HepG2 (cell line): ENCODE measurements around the gene ABHD1. TPM values are rescaled to one million over a fixed set of nuclear protein-coding genes. Genes with fewer than 3 reads are reported as not detected.
A peak's percentile ranks its signal among the peaks of the same experiment; 100 is the strongest.

Experiments
- GABPB1 ChIP-seq: IDR thresholded peaks from 2 replicates; pipeline ENCODE4 v1.6.1; 2016; ENCODE audit warnings: mild to moderate bottlenecking, missing genetic modification reagents, moderate library complexity, missing compliant biosample characterization
- SOX13 ChIP-seq, 3 experiments: fragments of 450-650 bp in 1 of 3; sonication (generic) in 1 of 3; formaldehyde crosslinking in 1 of 3; IDR thresholded peaks in 2 of 3; conservative IDR thresholded peaks in 1 of 3; 2 replicates each; pipeline versions ENCODE4 v1.5.0 to v1.6.1; 2016 to 2020; ENCODE audit warnings: antibody characterized with exemption in 1 of 3, mild to moderate bottlenecking in 1 of 3, missing compliant biosample characterization in 1 of 3, missing genetic modification reagents in 1 of 3, moderate library complexity in 1 of 3
- SP4 ChIP-seq: sonication (generic); formaldehyde crosslinking; IDR thresholded peaks from 2 replicates; pipeline ENCODE4 v1.8.1; 2023; ENCODE audit warnings: mild to moderate bottlenecking, missing genetic modification reagents
- ZMYM3 ChIP-seq: sonication (generic); formaldehyde crosslinking; IDR thresholded peaks from 2 replicates; pipeline ENCODE4 v1.5.1; 2020; ENCODE audit warnings: mild to moderate bottlenecking, missing genetic modification reagents
- ZNF101 ChIP-seq: sonication (generic); formaldehyde crosslinking; IDR thresholded peaks from 2 replicates; pipeline ENCODE4 v1.4.0; 2020; ENCODE audit warnings: mild to moderate bottlenecking, low read depth, missing genetic modification reagents, borderline replicate concordance
- ZNF331 ChIP-seq: sonication (generic); formaldehyde crosslinking; IDR thresholded peaks from 2 replicates; pipeline ENCODE4 v1.4.0; 2020; ENCODE audit warnings: missing genetic modification reagents
- ZNF562 ChIP-seq: sonication (generic); formaldehyde crosslinking; IDR thresholded peaks from 2 replicates; pipeline ENCODE4 v1.8.0; 2022; ENCODE audit warnings: missing genetic modification reagents, borderline replicate concordance
- polyA plus RNA-seq, 8 experiments: library from polyadenylated mRNA; depleted of rRNA in 3 of 8; stranded (reverse) in 7 of 8; unstranded in 1 of 8; fragments of >200 nt; fragmentation: Illumina TruSeq in 4 of 8; extraction: Trizol in 4 of 8; gene quantifications; 2 replicates each; pipeline versions ENCODE4 v1.2.1 to v1.2.3, GENCODE V29; 2011 to 2016; ENCODE audit warnings: low read depth in 4 of 8, missing spikeins in 1 of 8, mixed read lengths in 1 of 8; ENCODE audit not compliant: insufficient read depth in 1 of 8
- total RNA-seq, 5 experiments: library from RNA; depleted of rRNA; stranded (reverse); fragments of >200 nt; fragmentation: Illumina TruSeq; extraction: Trizol; gene quantifications; 2 replicates each; pipeline ENCODE4 v1.2.3, GENCODE V29; 2016; ENCODE audit warnings: low read depth in 1 of 5
- TF ChIP-seq, protein P1 (sequence below): sonication (generic); formaldehyde crosslinking; IDR thresholded peaks from 2 replicates; pipeline ENCODE4 v1.5.1; 2020; ENCODE audit warnings: mild to moderate bottlenecking, moderate library complexity, missing genetic modification reagents
- TF ChIP-seq, protein P2 (sequence below): sonication (generic); formaldehyde crosslinking; IDR thresholded peaks from 2 replicates; pipeline ENCODE4 v1.5.1; 2020; ENCODE audit warnings: missing genetic modification reagents, mild to moderate bottlenecking, borderline replicate concordance
- TF ChIP-seq, protein P3 (sequence below), 2 experiments: sonication (generic) in 1 of 2; formaldehyde crosslinking in 1 of 2; IDR thresholded peaks; 2 replicates each; pipeline versions ENCODE4 v1.4.0 to v1.6.1; 2018 to 2020; ENCODE audit warnings: missing genetic modification reagents in 2 of 2, borderline replicate concordance in 1 of 2, low read depth in 1 of 2, mild to moderate bottlenecking in 1 of 2, missing biosample characterization in 1 of 2
- TF ChIP-seq, protein P4 (sequence below): sonication (generic); formaldehyde crosslinking; IDR thresholded peaks from 2 replicates; pipeline ENCODE4 v1.5.1; 2020; ENCODE audit warnings: mild to moderate bottlenecking, missing genetic modification reagents, borderline replicate concordance

Gene ABHD1
- total and polyA plus RNA-seq, 2 of the 13 experiments (the other 11 are each of a cell fraction or from before 2014, with no cell fraction given), result 0.04 to 0.81 TPM

DNA sequence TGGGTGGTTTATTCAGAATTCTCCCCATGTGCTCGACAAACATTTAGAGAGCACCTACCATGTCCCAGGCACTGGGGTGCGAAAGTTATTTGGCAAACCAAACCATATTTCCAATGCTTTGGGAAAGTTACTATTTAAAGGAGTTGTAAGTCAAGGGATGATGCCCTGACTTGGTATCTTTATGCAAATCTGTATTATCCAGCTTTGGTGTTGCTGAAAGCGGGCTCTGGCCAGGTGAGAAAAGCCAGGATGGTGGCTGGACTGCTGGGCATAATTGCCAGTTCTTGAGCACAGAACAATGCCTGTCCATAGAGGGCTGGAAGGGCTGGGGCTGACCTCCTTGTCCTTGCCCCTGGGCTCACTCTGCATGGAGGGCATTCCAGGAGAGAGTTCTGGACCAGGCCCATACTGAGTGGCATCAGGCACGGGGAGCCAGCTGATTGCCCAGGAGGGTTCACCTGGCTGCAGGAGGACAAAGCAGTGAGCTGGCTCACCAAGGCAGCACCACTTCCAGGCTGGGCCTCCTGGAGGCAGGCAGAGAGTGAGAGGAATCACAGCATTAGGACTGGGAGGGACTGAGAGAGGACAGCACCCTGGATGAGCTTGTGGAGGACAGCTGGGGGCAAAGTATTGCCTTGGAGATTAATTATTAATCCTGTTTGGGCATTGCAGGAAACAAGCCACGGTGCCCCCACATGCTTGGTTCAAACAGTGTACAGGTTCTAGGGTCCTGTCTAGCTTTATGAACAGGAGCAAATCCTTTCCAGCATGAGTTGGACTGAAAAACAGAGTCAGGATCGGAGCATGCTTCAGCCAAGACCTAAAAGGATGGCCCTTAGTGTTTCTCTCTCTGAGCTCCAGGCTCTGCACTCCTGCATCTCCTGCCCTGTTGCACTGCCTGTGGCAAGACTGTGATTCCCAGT lies 29.9 kb upstream of the ABHD1 start (continued):
- TF ChIP-seq, protein P1, sequence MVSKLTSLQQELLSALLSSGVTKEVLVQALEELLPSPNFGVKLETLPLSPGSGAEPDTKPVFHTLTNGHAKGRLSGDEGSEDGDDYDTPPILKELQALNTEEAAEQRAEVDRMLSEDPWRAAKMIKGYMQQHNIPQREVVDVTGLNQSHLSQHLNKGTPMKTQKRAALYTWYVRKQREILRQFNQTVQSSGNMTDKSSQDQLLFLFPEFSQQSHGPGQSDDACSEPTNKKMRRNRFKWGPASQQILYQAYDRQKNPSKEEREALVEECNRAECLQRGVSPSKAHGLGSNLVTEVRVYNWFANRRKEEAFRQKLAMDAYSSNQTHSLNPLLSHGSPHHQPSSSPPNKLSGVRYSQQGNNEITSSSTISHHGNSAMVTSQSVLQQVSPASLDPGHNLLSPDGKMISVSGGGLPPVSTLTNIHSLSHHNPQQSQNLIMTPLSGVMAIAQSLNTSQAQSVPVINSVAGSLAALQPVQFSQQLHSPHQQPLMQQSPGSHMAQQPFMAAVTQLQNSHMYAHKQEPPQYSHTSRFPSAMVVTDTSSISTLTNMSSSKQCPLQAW (CRISPR knock-in tag), result peak; percentile 100
- TF ChIP-seq SP4 (CRISPR knock-in tag) (peak; percentile 78), ZMYM3 (CRISPR knock-in tag) (peak; percentile 87), ZNF331 (CRISPR knock-in tag) (peak; percentile 93), SOX13 (IDR thresholded peaks at IDR 0.05) (0 out of 2 replicates have a peak, but pooled peaks have one; percentile 20), SOX13 (CRISPR knock-in tag; conservative IDR thresholded peaks at IDR 0.05 in 1 of 2, IDR thresholded peaks at IDR 0.05 in 1 of 2) (peak in 1 of 2 experiments; percentile 53; a peak in 2 of 4 replicates), ZNF101 (no peak), ZNF562 (CRISPR knock-in tag) (no peak), GABPB1 (CRISPR knock-in tag) (peak; percentile 40; the same call in 1 of the 2 replicates)
- TF ChIP-seq, protein P2, sequence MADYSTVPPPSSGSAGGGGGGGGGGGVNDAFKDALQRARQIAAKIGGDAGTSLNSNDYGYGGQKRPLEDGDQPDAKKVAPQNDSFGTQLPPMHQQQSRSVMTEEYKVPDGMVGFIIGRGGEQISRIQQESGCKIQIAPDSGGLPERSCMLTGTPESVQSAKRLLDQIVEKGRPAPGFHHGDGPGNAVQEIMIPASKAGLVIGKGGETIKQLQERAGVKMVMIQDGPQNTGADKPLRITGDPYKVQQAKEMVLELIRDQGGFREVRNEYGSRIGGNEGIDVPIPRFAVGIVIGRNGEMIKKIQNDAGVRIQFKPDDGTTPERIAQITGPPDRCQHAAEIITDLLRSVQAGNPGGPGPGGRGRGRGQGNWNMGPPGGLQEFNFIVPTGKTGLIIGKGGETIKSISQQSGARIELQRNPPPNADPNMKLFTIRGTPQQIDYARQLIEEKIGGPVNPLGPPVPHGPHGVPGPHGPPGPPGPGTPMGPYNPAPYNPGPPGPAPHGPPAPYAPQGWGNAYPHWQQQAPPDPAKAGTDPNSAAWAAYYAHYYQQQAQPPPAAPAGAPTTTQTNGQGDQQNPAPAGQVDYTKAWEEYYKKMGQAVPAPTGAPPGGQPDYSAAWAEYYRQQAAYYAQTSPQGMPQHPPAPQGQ (CRISPR knock-in tag), result peak; percentile 49; the same call in 1 of the 2 replicates
- TF ChIP-seq, protein P3, sequence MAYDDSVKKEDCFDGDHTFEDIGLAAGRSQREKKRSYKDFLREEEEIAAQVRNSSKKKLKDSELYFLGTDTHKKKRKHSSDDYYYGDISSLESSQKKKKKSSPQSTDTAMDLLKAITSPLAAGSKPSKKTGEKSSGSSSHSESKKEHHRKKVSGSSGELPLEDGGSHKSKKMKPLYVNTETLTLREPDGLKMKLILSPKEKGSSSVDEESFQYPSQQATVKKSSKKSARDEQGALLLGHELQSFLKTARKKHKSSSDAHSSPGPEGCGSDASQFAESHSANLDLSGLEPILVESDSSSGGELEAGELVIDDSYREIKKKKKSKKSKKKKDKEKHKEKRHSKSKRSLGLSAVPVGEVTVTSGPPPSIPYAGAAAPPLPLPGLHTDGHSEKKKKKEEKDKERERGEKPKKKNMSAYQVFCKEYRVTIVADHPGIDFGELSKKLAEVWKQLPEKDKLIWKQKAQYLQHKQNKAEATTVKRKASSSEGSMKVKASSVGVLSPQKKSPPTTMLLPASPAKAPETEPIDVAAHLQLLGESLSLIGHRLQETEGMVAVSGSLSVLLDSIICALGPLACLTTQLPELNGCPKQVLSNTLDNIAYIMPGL (CRISPR knock-in tag; IDR thresholded peaks at IDR 0.05; ENCODE audit: borderline replicate concordance in 1 of 2, low read depth in 1 of 2), result peak in 1 of 2 experiments; percentile 73; a peak in 3 of 4 replicates
- TF ChIP-seq, protein P4, sequence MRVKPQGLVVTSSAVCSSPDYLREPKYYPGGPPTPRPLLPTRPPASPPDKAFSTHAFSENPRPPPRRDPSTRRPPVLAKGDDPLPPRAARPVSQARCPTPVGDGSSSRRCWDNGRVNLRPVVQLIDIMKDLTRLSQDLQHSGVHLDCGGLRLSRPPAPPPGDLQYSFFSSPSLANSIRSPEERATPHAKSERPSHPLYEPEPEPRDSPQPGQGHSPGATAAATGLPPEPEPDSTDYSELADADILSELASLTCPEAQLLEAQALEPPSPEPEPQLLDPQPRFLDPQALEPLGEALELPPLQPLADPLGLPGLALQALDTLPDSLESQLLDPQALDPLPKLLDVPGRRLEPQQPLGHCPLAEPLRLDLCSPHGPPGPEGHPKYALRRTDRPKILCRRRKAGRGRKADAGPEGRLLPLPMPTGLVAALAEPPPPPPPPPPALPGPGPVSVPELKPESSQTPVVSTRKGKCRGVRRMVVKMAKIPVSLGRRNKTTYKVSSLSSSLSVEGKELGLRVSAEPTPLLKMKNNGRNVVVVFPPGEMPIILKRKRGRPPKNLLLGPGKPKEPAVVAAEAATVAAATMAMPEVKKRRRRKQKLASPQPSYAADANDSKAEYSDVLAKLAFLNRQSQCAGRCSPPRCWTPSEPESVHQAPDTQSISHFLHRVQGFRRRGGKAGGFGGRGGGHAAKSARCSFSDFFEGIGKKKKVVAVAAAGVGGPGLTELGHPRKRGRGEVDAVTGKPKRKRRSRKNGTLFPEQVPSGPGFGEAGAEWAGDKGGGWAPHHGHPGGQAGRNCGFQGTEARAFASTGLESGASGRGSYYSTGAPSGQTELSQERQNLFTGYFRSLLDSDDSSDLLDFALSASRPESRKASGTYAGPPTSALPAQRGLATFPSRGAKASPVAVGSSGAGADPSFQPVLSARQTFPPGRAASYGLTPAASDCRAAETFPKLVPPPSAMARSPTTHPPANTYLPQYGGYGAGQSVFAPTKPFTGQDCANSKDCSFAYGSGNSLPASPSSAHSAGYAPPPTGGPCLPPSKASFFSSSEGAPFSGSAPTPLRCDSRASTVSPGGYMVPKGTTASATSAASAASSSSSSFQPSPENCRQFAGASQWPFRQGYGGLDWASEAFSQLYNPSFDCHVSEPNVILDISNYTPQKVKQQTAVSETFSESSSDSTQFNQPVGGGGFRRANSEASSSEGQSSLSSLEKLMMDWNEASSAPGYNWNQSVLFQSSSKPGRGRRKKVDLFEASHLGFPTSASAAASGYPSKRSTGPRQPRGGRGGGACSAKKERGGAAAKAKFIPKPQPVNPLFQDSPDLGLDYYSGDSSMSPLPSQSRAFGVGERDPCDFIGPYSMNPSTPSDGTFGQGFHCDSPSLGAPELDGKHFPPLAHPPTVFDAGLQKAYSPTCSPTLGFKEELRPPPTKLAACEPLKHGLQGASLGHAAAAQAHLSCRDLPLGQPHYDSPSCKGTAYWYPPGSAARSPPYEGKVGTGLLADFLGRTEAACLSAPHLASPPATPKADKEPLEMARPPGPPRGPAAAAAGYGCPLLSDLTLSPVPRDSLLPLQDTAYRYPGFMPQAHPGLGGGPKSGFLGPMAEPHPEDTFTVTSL, result 0 out of 2 replicates have a peak, but pooled peaks have one; percentile 53
